Measurements from ENCODE around the gene IL6R. TPM values are rescaled to one million over a fixed set of nuclear protein-coding genes. Genes with fewer than 3 reads are reported as not detected.

The IL6R gene
- total and polyA plus RNA-seq, 4 donors = 18.8 to 67.6 (median 35.3) TPM

DNA sequence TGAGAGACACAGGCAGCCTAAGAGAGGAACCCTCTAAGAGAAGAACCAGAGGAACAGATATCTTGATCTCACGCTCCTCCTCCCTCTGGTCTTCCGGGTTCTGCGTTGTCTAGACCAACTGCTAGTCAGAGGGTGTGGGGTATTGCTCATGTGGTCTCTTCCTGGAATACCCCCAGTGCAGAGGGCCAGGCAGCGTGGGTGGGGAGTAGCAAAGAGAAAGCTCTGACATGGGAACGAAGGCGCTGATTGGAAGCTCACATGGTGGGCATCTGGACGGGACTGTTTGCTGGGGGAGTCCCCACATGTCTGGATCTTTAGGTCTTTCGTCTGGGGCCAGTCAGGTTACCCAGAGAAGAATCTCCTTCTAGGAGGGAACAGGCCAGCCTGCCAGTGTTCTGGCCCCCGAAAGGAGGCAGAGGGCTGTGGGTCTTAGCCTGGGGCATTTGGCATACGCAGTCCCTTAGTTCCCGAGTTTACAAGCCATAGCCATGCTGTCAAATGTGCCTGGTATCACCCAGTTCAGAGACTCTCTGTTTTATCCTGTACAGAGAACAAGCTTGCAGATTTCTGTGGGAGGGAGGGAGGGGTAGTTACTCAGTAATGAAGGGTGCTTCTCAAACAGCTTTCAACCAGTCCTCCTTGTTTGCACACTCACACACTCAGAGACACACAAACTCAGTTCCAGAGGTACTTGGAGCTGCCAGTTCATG lies 18.3 kb upstream of the IL6R start:
- Histone ChIP-seq H3K9me3 (ENCODE audit: control insufficient read depth in 4 of 4, low read length in 3 of 4) (no peaks in the 10 kb centered on the region), H3K27ac (ENCODE audit: low read depth in 1 of 2, low read length in 2 of 2) (no peak overlapping the region), H3K36me3 (ENCODE audit: control insufficient read depth in 4 of 4, insufficient read depth in 3 of 4, low read depth in 1 of 4, low read length in 3 of 4) (no peaks in the 10 kb centered on the region), H3K9ac (ENCODE audit: low read depth in 1 of 2, low read length in 2 of 2) (no peak overlapping the region), H3K4me3 (ENCODE audit: low read depth in 1 of 3, low read length in 3 of 3) (no peak overlapping the region), H3K4me1 (ENCODE audit: control insufficient read depth in 4 of 4, insufficient read depth in 4 of 4, low read length in 3 of 4) (peaks cover 0 to 9% (median 3%) of the 10 kb centered on the region in 4 donors), H3K27me3 (ENCODE audit: control insufficient read depth in 4 of 4, insufficient read depth in 4 of 4, low read length in 3 of 4) (no peaks in the 10 kb centered on the region)
- TF ChIP-seq, protein P1, sequence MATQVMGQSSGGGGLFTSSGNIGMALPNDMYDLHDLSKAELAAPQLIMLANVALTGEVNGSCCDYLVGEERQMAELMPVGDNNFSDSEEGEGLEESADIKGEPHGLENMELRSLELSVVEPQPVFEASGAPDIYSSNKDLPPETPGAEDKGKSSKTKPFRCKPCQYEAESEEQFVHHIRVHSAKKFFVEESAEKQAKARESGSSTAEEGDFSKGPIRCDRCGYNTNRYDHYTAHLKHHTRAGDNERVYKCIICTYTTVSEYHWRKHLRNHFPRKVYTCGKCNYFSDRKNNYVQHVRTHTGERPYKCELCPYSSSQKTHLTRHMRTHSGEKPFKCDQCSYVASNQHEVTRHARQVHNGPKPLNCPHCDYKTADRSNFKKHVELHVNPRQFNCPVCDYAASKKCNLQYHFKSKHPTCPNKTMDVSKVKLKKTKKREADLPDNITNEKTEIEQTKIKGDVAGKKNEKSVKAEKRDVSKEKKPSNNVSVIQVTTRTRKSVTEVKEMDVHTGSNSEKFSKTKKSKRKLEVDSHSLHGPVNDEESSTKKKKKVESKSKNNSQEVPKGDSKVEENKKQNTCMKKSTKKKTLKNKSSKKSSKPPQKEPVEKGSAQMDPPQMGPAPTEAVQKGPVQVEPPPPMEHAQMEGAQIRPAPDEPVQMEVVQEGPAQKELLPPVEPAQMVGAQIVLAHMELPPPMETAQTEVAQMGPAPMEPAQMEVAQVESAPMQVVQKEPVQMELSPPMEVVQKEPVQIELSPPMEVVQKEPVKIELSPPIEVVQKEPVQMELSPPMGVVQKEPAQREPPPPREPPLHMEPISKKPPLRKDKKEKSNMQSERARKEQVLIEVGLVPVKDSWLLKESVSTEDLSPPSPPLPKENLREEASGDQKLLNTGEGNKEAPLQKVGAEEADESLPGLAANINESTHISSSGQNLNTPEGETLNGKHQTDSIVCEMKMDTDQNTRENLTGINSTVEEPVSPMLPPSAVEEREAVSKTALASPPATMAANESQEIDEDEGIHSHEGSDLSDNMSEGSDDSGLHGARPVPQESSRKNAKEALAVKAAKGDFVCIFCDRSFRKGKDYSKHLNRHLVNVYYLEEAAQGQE (IDR thresholded peaks at IDR 0.05) = no peak
- TF ChIP-seq JUND (IDR thresholded peaks at IDR 0.05) (no peak), RXRA (IDR thresholded peaks at IDR 0.05) (peak in 1 of 2 donors; percentile 15), HNF4A (conservative IDR thresholded peaks at IDR 0.05) (peak in 1 of 2 donors; percentile 11), TAF1 (conservative IDR thresholded peaks at IDR 0.05) (no peak), RAD21 (IDR thresholded peaks at IDR 0.05) (peak in 1 of 2 donors; percentile 32), SP1 (IDR thresholded peaks at IDR 0.05) (peak; percentile 22), YY1 (IDR thresholded peaks at IDR 0.05) (no peak)
- no peak for DNase-seq (ENCODE audit: low spot score)
- WGBS = 72% methylated on average over 11 of the region's 11 CpGs

DNA sequence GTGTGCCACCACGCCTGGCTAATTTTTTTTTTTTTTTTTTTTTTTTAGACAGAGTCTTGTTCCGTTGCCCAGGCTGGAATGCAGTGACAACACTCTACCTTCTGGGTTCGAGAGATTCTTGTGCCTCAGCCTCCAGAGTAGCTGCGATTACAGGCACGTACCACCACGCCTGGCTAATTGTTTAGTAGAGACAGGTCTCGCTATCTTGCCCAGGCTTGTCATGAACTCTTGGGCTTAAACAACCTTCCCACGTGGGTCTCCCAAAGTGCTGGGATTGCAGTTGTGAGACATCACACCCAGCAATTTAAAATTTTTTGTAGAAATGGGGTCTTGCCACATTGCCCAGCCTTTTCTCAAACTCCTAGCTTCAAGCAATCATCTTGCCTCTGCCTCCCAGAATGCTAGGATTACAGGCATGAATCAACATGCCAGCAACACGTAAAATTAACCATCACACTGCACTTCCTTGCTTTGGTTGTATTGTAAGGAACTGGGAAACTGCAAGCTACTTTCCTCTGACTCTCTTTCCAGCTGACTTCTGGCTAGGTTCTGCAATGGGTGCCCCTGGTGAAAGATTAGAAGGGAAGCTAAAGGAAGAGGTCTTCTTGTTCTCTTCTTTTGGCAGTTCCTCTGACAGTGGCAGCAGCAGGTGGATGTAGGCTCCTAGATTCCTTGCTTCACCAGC lies 13.9 kb upstream of the IL6R start:
- no peak overlapping the region for H3K4me3 ChIP-seq (ENCODE audit: low read depth in 1 of 3, low read length in 3 of 3)
- DNase-seq (ENCODE audit: low spot score) = no peak
- peaks cover 0 to 6% (median 0%) of the 10 kb centered on the region in 4 donors for H3K4me1 ChIP-seq (ENCODE audit: control insufficient read depth in 4 of 4, insufficient read depth in 4 of 4, low read length in 3 of 4)
- H3K36me3 ChIP-seq (ENCODE audit: control insufficient read depth in 4 of 4, insufficient read depth in 3 of 4, low read depth in 1 of 4, low read length in 3 of 4) = no peaks in the 10 kb centered on the region
- peaks cover 0 to 2% (median 0%) of the 10 kb centered on the region in 4 donors for H3K9me3 ChIP-seq (ENCODE audit: control insufficient read depth in 4 of 4, low read length in 3 of 4)
- no peaks in the 10 kb centered on the region for H3K27me3 ChIP-seq (ENCODE audit: control insufficient read depth in 4 of 4, insufficient read depth in 4 of 4, low read length in 3 of 4)
- H3K27ac ChIP-seq (ENCODE audit: low read depth in 1 of 2, low read length in 2 of 2) = no peak overlapping the region
- TF ChIP-seq EGR1 (IDR thresholded peaks at IDR 0.05; ENCODE audit: low read depth in 2 of 2) = no peak
- TF ChIP-seq SP1 (IDR thresholded peaks at IDR 0.05) = no peak
- no peak for TF ChIP-seq MAX (IDR thresholded peaks at IDR 0.05)
- WGBS = 94% methylated on average over 9 of the region's 9 CpGs
- no peak overlapping the region for H3K9ac ChIP-seq (ENCODE audit: low read depth in 1 of 2, low read length in 2 of 2)

DNA sequence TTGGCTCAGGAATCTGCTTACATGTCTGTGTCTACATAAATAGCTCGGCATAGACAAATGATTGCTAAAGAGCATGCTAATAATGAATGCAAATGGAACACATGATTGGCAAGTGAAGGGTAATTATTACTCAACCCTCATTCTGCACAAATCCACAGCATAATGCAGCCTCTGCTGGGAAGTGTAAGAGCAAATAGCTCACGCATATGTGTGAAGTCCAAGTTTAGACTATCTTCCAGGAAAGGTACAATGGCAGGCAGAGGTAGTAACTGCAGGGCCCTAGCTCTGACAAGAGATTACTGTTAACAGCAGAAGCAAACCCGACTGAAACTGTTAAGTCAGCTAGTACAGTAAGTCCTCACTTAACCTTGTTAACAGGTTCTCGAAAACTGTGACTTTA lies 7.0 kb upstream of the IL6R start:
- TF ChIP-seq RAD21 (IDR thresholded peaks at IDR 0.05) (peak in 1 of 2 donors; percentile 25), MAX (IDR thresholded peaks at IDR 0.05) (peak; percentile 56), SP1 (IDR thresholded peaks at IDR 0.05) (peak; percentile 67), RXRA (IDR thresholded peaks at IDR 0.05) (peak in 1 of 2 donors; percentile 67), NR2F2 (IDR thresholded peaks at IDR 0.05) (no peak), HNF4A (conservative IDR thresholded peaks at IDR 0.05) (peak; percentile 64 to 74), FOXA1 (IDR thresholded peaks at IDR 0.05) (peak; percentile 12), YY1 (IDR thresholded peaks at IDR 0.05) (peak; percentile 52), FOXA2 (IDR thresholded peaks at IDR 0.05) (peak; percentile 29)
- TF ChIP-seq, protein P2, sequence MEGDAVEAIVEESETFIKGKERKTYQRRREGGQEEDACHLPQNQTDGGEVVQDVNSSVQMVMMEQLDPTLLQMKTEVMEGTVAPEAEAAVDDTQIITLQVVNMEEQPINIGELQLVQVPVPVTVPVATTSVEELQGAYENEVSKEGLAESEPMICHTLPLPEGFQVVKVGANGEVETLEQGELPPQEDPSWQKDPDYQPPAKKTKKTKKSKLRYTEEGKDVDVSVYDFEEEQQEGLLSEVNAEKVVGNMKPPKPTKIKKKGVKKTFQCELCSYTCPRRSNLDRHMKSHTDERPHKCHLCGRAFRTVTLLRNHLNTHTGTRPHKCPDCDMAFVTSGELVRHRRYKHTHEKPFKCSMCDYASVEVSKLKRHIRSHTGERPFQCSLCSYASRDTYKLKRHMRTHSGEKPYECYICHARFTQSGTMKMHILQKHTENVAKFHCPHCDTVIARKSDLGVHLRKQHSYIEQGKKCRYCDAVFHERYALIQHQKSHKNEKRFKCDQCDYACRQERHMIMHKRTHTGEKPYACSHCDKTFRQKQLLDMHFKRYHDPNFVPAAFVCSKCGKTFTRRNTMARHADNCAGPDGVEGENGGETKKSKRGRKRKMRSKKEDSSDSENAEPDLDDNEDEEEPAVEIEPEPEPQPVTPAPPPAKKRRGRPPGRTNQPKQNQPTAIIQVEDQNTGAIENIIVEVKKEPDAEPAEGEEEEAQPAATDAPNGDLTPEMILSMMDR (IDR thresholded peaks at IDR 0.05; ENCODE audit: low read depth, low read length, missing input control) = no peak
- TF ChIP-seq, protein P1 (IDR thresholded peaks at IDR 0.05) = no peak
- no peak overlapping the region for H3K9ac ChIP-seq (ENCODE audit: low read depth in 1 of 2, low read length in 2 of 2)
- 58% methylated on average over 4 of the region's 4 CpGs for WGBS
- H3K36me3 ChIP-seq (ENCODE audit: control insufficient read depth in 4 of 4, insufficient read depth in 3 of 4, low read depth in 1 of 4, low read length in 3 of 4) = no peaks in the 10 kb centered on the region
- no peak for DNase-seq (ENCODE audit: low spot score)
- peaks cover 0 to 2% (median 0%) of the 10 kb centered on the region in 4 donors for H3K9me3 ChIP-seq (ENCODE audit: control insufficient read depth in 4 of 4, low read length in 3 of 4)
- no peak overlapping the region for H3K27ac ChIP-seq (ENCODE audit: low read depth in 1 of 2, low read length in 2 of 2)
- no peaks in the 10 kb centered on the region for H3K27me3 ChIP-seq (ENCODE audit: control insufficient read depth in 4 of 4, insufficient read depth in 4 of 4, low read length in 3 of 4)
- H3K4me1 ChIP-seq (ENCODE audit: control insufficient read depth in 4 of 4, insufficient read depth in 4 of 4, low read length in 3 of 4) = peaks cover 0 to 2% (median 0%) of the 10 kb centered on the region in 4 donors
- no peak overlapping the region for H3K4me3 ChIP-seq (ENCODE audit: low read depth in 1 of 3, low read length in 3 of 3)

All from liver (tissue), 9 donors.